Measurements from ENCODE around the gene ZNF668.

Gene ZNF668

GRCh38 chr16:31063843-31064611, 10.0 kb downstream of the ZNF668 start:
- WGBS, result 98% methylated on average over 56 of the region's 56 CpGs
- Histone ChIP-seq H2AFZ (ENCODE audit: low read depth, low read length) (no peak overlapping the region), H3K23ac (ENCODE audit: low read length in 2 of 2) (no peak overlapping the region), H4K91ac (ENCODE audit: low read length) (peak overlapping the region; percentile 52), H3K79me1 (replicated peaks; ENCODE audit: low read length, poor library complexity, severe bottlenecking) (peaks cover 39% of the 10 kb centered on the region), H3K36me3 (ENCODE audit: control insufficient read depth in 1 of 2, insufficient read depth in 2 of 2, low read depth in 1 of 2, low read length in 2 of 2) (peaks cover 37 to 40% of the 10 kb centered on the region in 2 experiments), H3K4me1 (ENCODE audit: control insufficient read depth, insufficient read depth, low read depth, low read length) (peaks cover 26% of the 10 kb centered on the region), H2BK120ac (ENCODE audit: low read depth, low read length) (no peak overlapping the region), H3K4me2 (ENCODE audit: low read length, poor library complexity, severe bottlenecking) (no peak overlapping the region), H2BK12ac (ENCODE audit: low read length in 2 of 2) (peak overlapping the region; percentile 40 to 61), H2BK5ac (ENCODE audit: low read depth, low read length, poor library complexity, severe bottlenecking) (no peak overlapping the region), H3K14ac (ENCODE audit: low read length in 2 of 2) (peak overlapping the region in 1 of 2 experiments; percentile 12), H2AK5ac (ENCODE audit: low read length, severe bottlenecking) (peak overlapping the region; percentile 66), H3K4ac (ENCODE audit: low read depth in 1 of 2, low read length in 2 of 2) (peak overlapping the region; percentile 27 to 78), H3K27me3 (ENCODE audit: control insufficient read depth in 1 of 2, insufficient read depth in 1 of 2, low read length in 2 of 2) (no peaks in the 10 kb centered on the region), H4K8ac (ENCODE audit: low read length) (peak overlapping the region; percentile 20), H3K9me3 (ENCODE audit: control insufficient read depth, low read length) (no peaks in the 10 kb centered on the region), H3K4me3 (ENCODE audit: insufficient read depth in 1 of 2, low read depth in 1 of 2, low read length in 2 of 2) (peak overlapping the region in 1 of 2 experiments; percentile 29), H3K27ac (ENCODE audit: low read length, poor library complexity, severe bottlenecking) (peak overlapping the region; percentile 90), H3K18ac (ENCODE audit: low read depth in 1 of 2, low read length in 2 of 2) (peak overlapping the region in 1 of 2 experiments; percentile 16), H2BK15ac (ENCODE audit: low read depth, poor library complexity, severe bottlenecking) (peak overlapping the region; percentile 17), H3K9ac (ENCODE audit: low read length) (peak overlapping the region; percentile 77)
- no peak for DNase-seq

DNA sequence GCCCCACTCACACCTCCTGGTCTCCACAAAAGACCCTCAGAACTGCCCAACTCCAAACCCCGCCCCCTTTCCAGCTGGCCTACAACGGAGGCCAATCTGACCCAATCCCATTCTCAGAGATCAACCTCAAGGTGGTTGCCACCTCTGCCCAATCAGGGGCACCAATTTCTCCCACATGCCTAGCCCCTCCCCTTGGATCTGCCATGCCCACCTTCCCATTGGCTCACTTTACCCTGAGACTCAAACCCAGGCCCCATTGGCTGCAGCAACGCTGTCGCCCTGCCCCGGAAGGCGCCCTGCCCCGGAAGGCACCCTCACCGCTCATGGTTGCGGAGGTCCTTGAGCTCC, 10.6 kb downstream of the ZNF668 start:
- no peak overlapping the region for H3K4me2 ChIP-seq (ENCODE audit: low read length, poor library complexity, severe bottlenecking)
- H2AFZ ChIP-seq (ENCODE audit: low read depth, low read length), result no peak overlapping the region
- H3K4me3 ChIP-seq (ENCODE audit: insufficient read depth in 1 of 2, low read depth in 1 of 2, low read length in 2 of 2), result no peak overlapping the region
- H2BK12ac ChIP-seq (ENCODE audit: low read length in 2 of 2), result peak overlapping the region in 1 of 2 experiments; percentile 61
- peak overlapping the region; percentile 52 for H4K91ac ChIP-seq (ENCODE audit: low read length)
- no peak overlapping the region for H3K27ac ChIP-seq (ENCODE audit: low read length, poor library complexity, severe bottlenecking)
- no peak overlapping the region for H2BK15ac ChIP-seq (ENCODE audit: low read depth, poor library complexity, severe bottlenecking)
- no peak for DNase-seq
- no peak overlapping the region for H3K18ac ChIP-seq (ENCODE audit: low read depth in 1 of 2, low read length in 2 of 2)
- H3K27me3 ChIP-seq (ENCODE audit: control insufficient read depth in 1 of 2, insufficient read depth in 1 of 2, low read length in 2 of 2), result no peaks in the 10 kb centered on the region
- no peak overlapping the region for H3K14ac ChIP-seq (ENCODE audit: low read length in 2 of 2)
- no peaks in the 10 kb centered on the region for H3K9me3 ChIP-seq (ENCODE audit: control insufficient read depth, low read length)
- H2BK5ac ChIP-seq (ENCODE audit: low read depth, low read length, poor library complexity, severe bottlenecking), result no peak overlapping the region
- no peak overlapping the region for H3K23ac ChIP-seq (ENCODE audit: low read length in 2 of 2)
- H2AK5ac ChIP-seq (ENCODE audit: low read length, severe bottlenecking), result no peak overlapping the region
- H3K79me1 ChIP-seq (replicated peaks; ENCODE audit: low read length, poor library complexity, severe bottlenecking), result peaks cover 39% of the 10 kb centered on the region
- peak overlapping the region; percentile 28 for H4K8ac ChIP-seq (ENCODE audit: low read length)
- no peak overlapping the region for H2BK120ac ChIP-seq (ENCODE audit: low read depth, low read length)
- H3K4me1 ChIP-seq (ENCODE audit: control insufficient read depth, insufficient read depth, low read depth, low read length), result peaks cover 25% of the 10 kb centered on the region
- 86% methylated on average over 9 of the region's 9 CpGs for whole genome bisulfite sequencing
- no peak overlapping the region for H3K9ac ChIP-seq (ENCODE audit: low read length)
- no peak overlapping the region for H3K4ac ChIP-seq (ENCODE audit: low read depth in 1 of 2, low read length in 2 of 2)
- peaks cover 37 to 40% of the 10 kb centered on the region in 2 experiments for H3K36me3 ChIP-seq (ENCODE audit: control insufficient read depth in 1 of 2, insufficient read depth in 2 of 2, low read depth in 1 of 2, low read length in 2 of 2)

DNA sequence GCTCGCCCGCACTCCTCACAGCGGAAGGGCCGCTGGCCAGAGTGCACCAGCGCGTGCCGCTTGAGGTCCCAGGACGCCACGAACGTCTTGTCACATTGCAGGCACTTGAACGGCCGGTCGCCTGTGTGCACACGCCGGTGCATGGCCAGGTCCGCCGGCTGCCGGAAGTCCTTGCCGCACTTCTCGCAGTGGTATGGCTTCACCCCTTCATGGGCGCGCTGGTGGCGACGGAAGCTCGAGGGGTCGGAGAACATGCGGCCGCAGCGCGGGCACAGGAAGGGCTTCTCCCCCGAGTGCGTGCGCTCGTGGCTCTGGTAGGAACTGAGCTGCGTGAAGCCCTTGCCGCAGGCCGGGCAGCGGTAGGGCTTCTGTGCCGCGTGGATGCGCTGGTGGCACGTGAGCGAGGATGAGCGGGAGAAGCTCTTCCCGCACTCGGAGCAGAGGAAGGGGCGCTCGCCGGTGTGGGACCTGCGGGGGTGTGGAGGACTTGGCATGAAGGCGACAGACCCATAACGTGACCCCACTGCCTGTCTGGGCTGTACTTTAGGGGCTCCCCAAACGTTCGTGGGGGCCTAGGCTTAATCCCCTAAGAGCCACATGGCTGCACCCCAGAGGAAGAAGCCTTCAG, 12.1 kb downstream of the ZNF668 start:
- 98% methylated on average over 54 of the region's 54 CpGs for WGBS
- H3K9me3 ChIP-seq (ENCODE audit: control insufficient read depth, low read length), result no peaks in the 10 kb centered on the region
- no peak overlapping the region for H3K4ac ChIP-seq (ENCODE audit: low read depth in 1 of 2, low read length in 2 of 2)

GRCh38 chr16:31061126-31061812, 12.8 kb downstream of the ZNF668 start:
- Histone ChIP-seq H2AK5ac (ENCODE audit: low read length, severe bottlenecking) (no peak overlapping the region), H3K4me3 (ENCODE audit: insufficient read depth in 1 of 2, low read depth in 1 of 2, low read length in 2 of 2) (peak overlapping the region in 1 of 2 experiments; percentile 35), H3K4me2 (ENCODE audit: low read length, poor library complexity, severe bottlenecking) (no peak overlapping the region), H2AFZ (ENCODE audit: low read depth, low read length) (no peak overlapping the region), H3K4ac (ENCODE audit: low read depth in 1 of 2, low read length in 2 of 2) (no peak overlapping the region), H2BK120ac (ENCODE audit: low read depth, low read length) (no peak overlapping the region), H2BK12ac (ENCODE audit: low read length in 2 of 2) (no peak overlapping the region), H3K27me3 (ENCODE audit: control insufficient read depth in 1 of 2, insufficient read depth in 1 of 2, low read length in 2 of 2) (no peaks in the 10 kb centered on the region), H2BK5ac (ENCODE audit: low read depth, low read length, poor library complexity, severe bottlenecking) (no peak overlapping the region), H4K8ac (ENCODE audit: low read length) (peak overlapping the region; percentile 47), H3K27ac (ENCODE audit: low read length, poor library complexity, severe bottlenecking) (no peak overlapping the region), H3K23ac (ENCODE audit: low read length in 2 of 2) (no peak overlapping the region), H3K18ac (ENCODE audit: low read depth in 1 of 2, low read length in 2 of 2) (no peak overlapping the region), H3K79me1 (replicated peaks; ENCODE audit: low read length, poor library complexity, severe bottlenecking) (peaks cover 33% of the 10 kb centered on the region), H3K4me1 (ENCODE audit: control insufficient read depth, insufficient read depth, low read depth, low read length) (peaks cover 22% of the 10 kb centered on the region), H3K14ac (ENCODE audit: low read length in 2 of 2) (no peak overlapping the region), H3K36me3 (ENCODE audit: control insufficient read depth in 1 of 2, insufficient read depth in 2 of 2, low read depth in 1 of 2, low read length in 2 of 2) (peaks cover 46 to 52% of the 10 kb centered on the region in 2 experiments), H3K9ac (ENCODE audit: low read length) (no peak overlapping the region), H2BK15ac (ENCODE audit: low read depth, poor library complexity, severe bottlenecking) (no peak overlapping the region), H3K9me3 (ENCODE audit: control insufficient read depth, low read length) (no peaks in the 10 kb centered on the region), H4K91ac (ENCODE audit: low read length) (peak overlapping the region; percentile 67)
- no peak for DNase-seq
- 98% methylated on average over 42 of the region's 42 CpGs for WGBS

More for the DNA sequence above, 12.1 kb downstream of the ZNF668 start:
- H3K9ac ChIP-seq (ENCODE audit: low read length), result no peak overlapping the region
- no peak overlapping the region for H2BK12ac ChIP-seq (ENCODE audit: low read length in 2 of 2)
- H3K4me2 ChIP-seq (ENCODE audit: low read length, poor library complexity, severe bottlenecking), result no peak overlapping the region
- H3K18ac ChIP-seq (ENCODE audit: low read depth in 1 of 2, low read length in 2 of 2), result no peak overlapping the region
- H2BK120ac ChIP-seq (ENCODE audit: low read depth, low read length), result no peak overlapping the region
- H3K79me1 ChIP-seq (replicated peaks; ENCODE audit: low read length, poor library complexity, severe bottlenecking), result peaks cover 33% of the 10 kb centered on the region
- no peak overlapping the region for H2BK5ac ChIP-seq (ENCODE audit: low read depth, low read length, poor library complexity, severe bottlenecking)
- H3K27ac ChIP-seq (ENCODE audit: low read length, poor library complexity, severe bottlenecking), result no peak overlapping the region
- H3K14ac ChIP-seq (ENCODE audit: low read length in 2 of 2), result no peak overlapping the region
- peaks cover 46 to 52% of the 10 kb centered on the region in 2 experiments for H3K36me3 ChIP-seq (ENCODE audit: control insufficient read depth in 1 of 2, insufficient read depth in 2 of 2, low read depth in 1 of 2, low read length in 2 of 2)
- H2BK15ac ChIP-seq (ENCODE audit: low read depth, poor library complexity, severe bottlenecking), result no peak overlapping the region
- peaks cover 22% of the 10 kb centered on the region for H3K4me1 ChIP-seq (ENCODE audit: control insufficient read depth, insufficient read depth, low read depth, low read length)
- no peak for DNase-seq
- no peak overlapping the region for H2AFZ ChIP-seq (ENCODE audit: low read depth, low read length)
- H3K23ac ChIP-seq (ENCODE audit: low read length in 2 of 2), result no peak overlapping the region
- peak overlapping the region; percentile 47 for H4K8ac ChIP-seq (ENCODE audit: low read length)
- H3K4me3 ChIP-seq (ENCODE audit: insufficient read depth in 1 of 2, low read depth in 1 of 2, low read length in 2 of 2), result peak overlapping the region in 1 of 2 experiments; percentile 35
- H3K27me3 ChIP-seq (ENCODE audit: control insufficient read depth in 1 of 2, insufficient read depth in 1 of 2, low read length in 2 of 2), result no peaks in the 10 kb centered on the region
- H2AK5ac ChIP-seq (ENCODE audit: low read length, severe bottlenecking), result no peak overlapping the region
- H4K91ac ChIP-seq (ENCODE audit: low read length), result peak overlapping the region; percentile 67
